Mesenchymal stem cell (in vitro differentiated cells and primary cell): Measurements from ENCODE around the gene SLC16A7.
"Not testable (repeated sequence)": the region's sequence is repeated elsewhere in the genome, so short reads cannot be mapped to it uniquely, and the experiment has no call there.

ENCODE experiments used
- DNase-seq: peaks from one replicate; pipeline ENCODE4 v3.0.0-alpha.2; 2013
- H2AFZ ChIP-seq: one replicate; pipeline ENCODE4 v1.6.1; 2013; ENCODE audit warnings: low read depth, mild to moderate bottlenecking, control low read depth, inconsistent platforms, low read length, moderate library complexity
- H2AK5ac ChIP-seq: 2 replicates; pipeline ENCODE4 v1.6.1; 2013; ENCODE audit warnings: low read length, moderate library complexity, mild to moderate bottlenecking, inconsistent platforms; ENCODE audit not compliant: severe bottlenecking
- H2BK120ac ChIP-seq: one replicate; pipeline ENCODE4 v1.6.1; 2013; ENCODE audit warnings: low read depth, mild to moderate bottlenecking, inconsistent platforms, low read length, moderate library complexity
- H2BK12ac ChIP-seq, 2 experiments: one replicate each; pipeline ENCODE4 v1.6.1; 2013; ENCODE audit warnings: inconsistent platforms in 2 of 2, low read length in 2 of 2, mild to moderate bottlenecking in 2 of 2, moderate library complexity in 2 of 2, control low read depth in 1 of 2
- H2BK15ac ChIP-seq: one replicate; pipeline ENCODE4 v1.6.1; 2013; ENCODE audit warnings: mild to moderate bottlenecking, low read depth, inconsistent platforms; ENCODE audit not compliant: poor library complexity, severe bottlenecking
- H2BK5ac ChIP-seq: 2 replicates; pipeline ENCODE4 v1.6.1; 2013; ENCODE audit warnings: low read depth, mild to moderate bottlenecking, low read length, control low read depth, inconsistent platforms; ENCODE audit not compliant: poor library complexity, severe bottlenecking
- H3K14ac ChIP-seq, 2 experiments: one replicate each; pipeline ENCODE4 v1.6.1; 2013; ENCODE audit warnings: inconsistent platforms in 2 of 2, low read length in 2 of 2, control low read depth in 1 of 2, mild to moderate bottlenecking in 1 of 2, moderate library complexity in 1 of 2
- H3K18ac ChIP-seq, 2 experiments: one replicate each; pipeline ENCODE4 v1.6.1; 2013; ENCODE audit warnings: inconsistent platforms in 2 of 2, low read length in 2 of 2, control low read depth in 1 of 2, low read depth in 1 of 2, mild to moderate bottlenecking in 1 of 2
- H3K23ac ChIP-seq, 2 experiments: one replicate each; pipeline ENCODE4 v1.6.1; 2013; ENCODE audit warnings: inconsistent platforms in 2 of 2, low read length in 2 of 2, mild to moderate bottlenecking in 2 of 2, moderate library complexity in 2 of 2, control low read depth in 1 of 2
- H3K27ac ChIP-seq: 2 replicates; pipeline ENCODE4 v1.5.1; 2013; ENCODE audit warnings: mild to moderate bottlenecking, moderate library complexity, low read length, control low read depth, inconsistent platforms; ENCODE audit not compliant: poor library complexity, severe bottlenecking
- H3K27me3 ChIP-seq, 2 experiments: 2 replicates each; pipeline versions ENCODE4 v1.6.1 to v1.7.0; 2013; ENCODE audit warnings: low read length in 2 of 2, mild to moderate bottlenecking in 2 of 2, moderate library complexity in 2 of 2, control low read depth in 1 of 2, inconsistent platforms in 1 of 2; ENCODE audit not compliant: control insufficient read depth in 1 of 2, insufficient read depth in 1 of 2
- H3K36me3 ChIP-seq, 2 experiments: 2 replicates each; pipeline versions ENCODE4 v1.6.1 to v1.7.0; 2013; ENCODE audit warnings: low read length in 2 of 2, control low read depth in 1 of 2, inconsistent platforms in 1 of 2, low read depth in 1 of 2, mild to moderate bottlenecking in 1 of 2; ENCODE audit not compliant: insufficient read depth in 2 of 2, control insufficient read depth in 1 of 2
- H3K4ac ChIP-seq, 2 experiments: one replicate each; pipeline ENCODE4 v1.6.1; 2013; ENCODE audit warnings: inconsistent platforms in 2 of 2, low read length in 2 of 2, mild to moderate bottlenecking in 2 of 2, moderate library complexity in 2 of 2, control low read depth in 1 of 2, low read depth in 1 of 2
- H3K4me1 ChIP-seq: 2 replicates; pipeline ENCODE4 v1.6.1; 2013; ENCODE audit warnings: low read depth, low read length, control low read depth; ENCODE audit not compliant: control insufficient read depth, insufficient read depth
- H3K4me2 ChIP-seq: 2 replicates; pipeline ENCODE4 v1.6.1; 2013; ENCODE audit warnings: low read length, mild to moderate bottlenecking, inconsistent platforms; ENCODE audit not compliant: poor library complexity, severe bottlenecking
- H3K4me3 ChIP-seq, 2 experiments: 2 replicates each; pipeline versions ENCODE4 v1.5.1 to v1.7.0; 2013; ENCODE audit warnings: low read length in 2 of 2, mild to moderate bottlenecking in 2 of 2, control low read depth in 1 of 2, low read depth in 1 of 2; ENCODE audit not compliant: insufficient read depth in 1 of 2
- H3K79me1 ChIP-seq: replicated peaks from 2 replicates; pipeline ENCODE4 v1.6.1; 2013; ENCODE audit warnings: mild to moderate bottlenecking, control low read depth, low read length, inconsistent platforms; ENCODE audit not compliant: poor library complexity, severe bottlenecking
- H3K9ac ChIP-seq: 2 replicates; pipeline ENCODE4 v1.7.0; 2013; ENCODE audit warnings: mild to moderate bottlenecking, low read length, moderate library complexity
- H3K9me3 ChIP-seq: 2 replicates; pipeline ENCODE4 v1.7.0; 2013; ENCODE audit warnings: mild to moderate bottlenecking, low read length; ENCODE audit not compliant: control insufficient read depth
- H4K8ac ChIP-seq: one replicate; pipeline ENCODE4 v1.6.1; 2013; ENCODE audit warnings: inconsistent platforms, mild to moderate bottlenecking, low read length, moderate library complexity
- H4K91ac ChIP-seq: one replicate; pipeline ENCODE4 v1.6.1; 2013; ENCODE audit warnings: mild to moderate bottlenecking, low read length, inconsistent platforms
- WGBS: methylation state at CpG from one replicate; pipeline ENCODE4 v1.1.7; 2013; ENCODE audit warnings: mixed read lengths; 5-methylcytosine and 5-hydroxymethylcytosine counted together

Gene SLC16A7

GRCh38 chr12:59603754-59604153, 7.9 kb downstream of the SLC16A7 start:
- Histone ChIP-seq H3K36me3 (peaks cover 0 to 30% of the 10 kb centered on the region in 2 experiments), H3K14ac (no peak overlapping the region), H3K79me1 (peaks cover 5% of the 10 kb centered on the region), H2AFZ (no peak overlapping the region), H3K9me3 (no peaks in the 10 kb centered on the region), H2BK15ac (no peak overlapping the region), H2BK120ac (no peak overlapping the region), H2BK5ac (no peak overlapping the region), H2BK12ac (no peak overlapping the region), H3K27ac (no peak overlapping the region), H3K27me3 (no peaks in the 10 kb centered on the region), H3K4me2 (no peak overlapping the region), H3K4ac (no peak overlapping the region), H3K18ac (no peak overlapping the region), H3K23ac (no peak overlapping the region), H2AK5ac (no peak overlapping the region), H3K4me3 (no peak overlapping the region), H3K9ac (no peak overlapping the region), H3K4me1 (no peaks in the 10 kb centered on the region), H4K91ac (no peak overlapping the region), H4K8ac (no peak overlapping the region)
- DNase-seq = no peak

GRCh38 chr12:59612823-59613434, 17.1 kb downstream of the SLC16A7 start:
- 96% methylated on average over 4 of the region's 4 CpGs for WGBS
- H3K14ac ChIP-seq, H3K79me1 ChIP-seq, H3K4me2 ChIP-seq, H4K91ac ChIP-seq, H3K27ac ChIP-seq, H2AK5ac ChIP-seq, H3K9ac ChIP-seq, H3K18ac ChIP-seq, H3K4me1 ChIP-seq, H2BK15ac ChIP-seq, H3K27me3 ChIP-seq, H2AFZ ChIP-seq, H2BK5ac ChIP-seq, H4K8ac ChIP-seq, H2BK12ac ChIP-seq, H3K4ac ChIP-seq, H2BK120ac ChIP-seq, H3K23ac ChIP-seq, DNase-seq: not testable (repeated sequence)
- peak overlapping the region in 1 of 2 experiments; percentile 5 for H3K4me3 ChIP-seq
- H3K36me3 ChIP-seq = peaks cover 7 to 36% of the 10 kb centered on the region in 2 experiments
- H3K9me3 ChIP-seq = peaks cover 39% of the 10 kb centered on the region

DNA sequence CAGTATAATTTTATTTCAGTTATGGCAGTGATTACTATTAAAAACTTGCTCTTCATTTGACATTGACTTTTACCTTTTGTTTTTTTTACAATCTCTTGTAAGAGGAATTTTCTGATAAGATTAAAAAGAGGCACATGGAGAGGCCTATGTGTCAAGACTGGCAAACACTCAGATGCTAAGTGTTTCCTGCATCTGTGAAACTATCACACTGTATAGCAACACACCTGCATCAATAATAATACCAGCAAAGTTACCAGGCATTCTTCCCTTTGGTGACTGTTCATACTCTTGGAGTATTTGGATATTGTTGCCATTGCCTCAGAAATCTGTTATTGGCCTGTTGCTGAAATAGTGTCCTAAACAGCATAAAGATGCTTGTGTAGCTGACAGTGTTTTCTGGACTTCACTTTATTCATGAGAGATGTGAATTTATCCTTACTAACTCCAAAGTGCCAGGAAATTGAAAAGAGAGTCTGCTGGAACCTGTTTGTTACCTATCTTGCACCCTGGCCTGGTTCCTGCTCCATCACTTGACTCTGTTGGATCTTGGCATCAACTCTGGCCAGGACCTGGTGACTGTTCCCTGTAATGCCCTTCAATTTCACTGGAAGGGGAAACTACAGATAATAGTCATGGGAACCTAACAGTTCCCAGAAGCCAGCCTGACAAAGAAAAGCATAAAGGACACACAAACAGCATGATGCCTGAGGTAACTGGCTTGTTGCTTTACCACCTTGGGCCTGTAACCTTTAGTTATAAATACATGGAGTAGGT, 19.8 kb downstream of the SLC16A7 start:
- H3K27ac ChIP-seq = no peak overlapping the region
- no peak overlapping the region for H2BK120ac ChIP-seq
- H3K4me2 ChIP-seq = no peak overlapping the region
- no peak overlapping the region for H3K4ac ChIP-seq
- no peak overlapping the region for H2BK12ac ChIP-seq
- no peak overlapping the region for H3K9ac ChIP-seq
- H4K91ac ChIP-seq = no peak overlapping the region
- H3K27me3 ChIP-seq = no peaks in the 10 kb centered on the region
- H3K14ac ChIP-seq = no peak overlapping the region
- H3K36me3 ChIP-seq = peaks cover 7 to 28% of the 10 kb centered on the region in 2 experiments
- H3K79me1 ChIP-seq = no peaks in the 10 kb centered on the region
- H2AK5ac ChIP-seq = no peak overlapping the region
- no peak overlapping the region for H2BK15ac ChIP-seq
- H3K4me1 ChIP-seq = no peaks in the 10 kb centered on the region
- no peak overlapping the region for H3K18ac ChIP-seq
- H3K23ac ChIP-seq = no peak overlapping the region
- DNase-seq = no peak
- H2AFZ ChIP-seq = no peak overlapping the region
- peaks cover 34% of the 10 kb centered on the region for H3K9me3 ChIP-seq
- H4K8ac ChIP-seq = no peak overlapping the region
- H3K4me3 ChIP-seq = no peak overlapping the region
- no peak overlapping the region for H2BK5ac ChIP-seq

DNA sequence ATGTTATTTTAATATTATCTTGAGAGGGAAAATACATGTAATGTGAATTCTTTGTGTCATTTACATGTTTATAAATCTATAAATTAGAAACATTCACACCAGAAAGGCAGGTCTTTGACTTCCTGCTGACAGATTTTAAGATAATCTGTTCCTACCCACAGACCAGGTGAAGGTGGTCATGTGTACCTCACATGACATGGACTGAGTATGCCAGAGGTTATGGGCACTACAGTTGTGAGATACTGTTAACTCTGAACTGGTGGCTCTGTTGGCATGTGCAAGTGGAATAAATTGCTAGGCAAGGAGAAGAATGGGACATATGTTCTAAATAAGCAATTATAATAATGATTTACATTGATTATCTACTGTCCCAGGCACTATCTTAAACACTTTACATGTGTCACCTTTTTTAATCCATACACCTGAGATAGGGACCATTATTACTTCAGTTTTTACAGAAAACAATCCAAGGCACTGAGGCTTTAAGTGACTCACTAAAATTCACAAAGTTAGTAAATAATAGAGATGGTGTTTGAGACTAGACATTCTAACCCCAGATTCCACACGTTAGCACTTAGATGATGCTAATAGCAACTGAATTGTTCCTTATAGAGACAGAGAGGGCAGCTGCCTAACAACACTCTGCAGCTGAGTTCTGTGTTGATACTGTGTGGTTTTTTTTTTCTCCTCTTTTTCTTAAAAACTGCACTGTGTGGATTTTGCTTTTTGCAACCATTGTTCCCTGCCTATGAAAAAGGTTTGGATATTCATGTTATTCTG, 23.8 kb downstream of the SLC16A7 start:
- H2BK5ac ChIP-seq = no peak overlapping the region
- H3K14ac ChIP-seq = no peak overlapping the region
- no peak overlapping the region for H2BK120ac ChIP-seq
- peaks cover 1% of the 10 kb centered on the region for H3K79me1 ChIP-seq
- no peak overlapping the region for H3K23ac ChIP-seq
- H3K4me1 ChIP-seq = no peaks in the 10 kb centered on the region
- H2AFZ ChIP-seq = no peak overlapping the region
- no peaks in the 10 kb centered on the region for H3K9me3 ChIP-seq
- H3K4me3 ChIP-seq = no peak overlapping the region
- H4K8ac ChIP-seq = no peak overlapping the region
- H3K27me3 ChIP-seq = no peaks in the 10 kb centered on the region
- WGBS = 100% methylated on average over 1 of the region's 1 CpG
- DNase-seq = no peak
- H3K4ac ChIP-seq = no peak overlapping the region
- no peak overlapping the region for H2BK15ac ChIP-seq
- H2BK12ac ChIP-seq = no peak overlapping the region
- no peaks in the 10 kb centered on the region for H3K36me3 ChIP-seq
- H4K91ac ChIP-seq = no peak overlapping the region
- no peak overlapping the region for H2AK5ac ChIP-seq
- H3K4me2 ChIP-seq = no peak overlapping the region
- no peak overlapping the region for H3K9ac ChIP-seq
- no peak overlapping the region for H3K27ac ChIP-seq
- H3K18ac ChIP-seq = no peak overlapping the region
